ENCODE results near the gene PELI2.

The PELI2 gene

GRCh38 chr14:56117765-56118610, at the start of gene PELI2:
TSS of gene PELI2 (plus strand) at chr14:56118411. CDS start at chr14:56118661, 250 bp downstream.
- DNase-seq = peak; percentile 89

- no peak for DNase-seq
These were observed 44.4 kb upstream of the PELI2 start for GRCh38 chr14:56073799-56074198.

GRCh38 chr14:56075301-56075700, 42.9 kb upstream of the PELI2 start:
- no peak for DNase-seq

GRCh38 chr14:56081139-56081538, 37.1 kb upstream of the PELI2 start:
- no peak for DNase-seq

GRCh38 chr14:56082880-56083279, 35.3 kb upstream of the PELI2 start:
- no peak for DNase-seq

- DNase-seq = no peak
These were observed 32.7 kb upstream of the PELI2 start for GRCh38 chr14:56085471-56085870.

GRCh38 chr14:56087671-56088471, 30.3 kb upstream of the PELI2 start:
- no peak for DNase-seq

- no peak for DNase-seq
These were observed 29.3 kb upstream of the PELI2 start for GRCh38 chr14:56088941-56089340.

GRCh38 chr14:56092763-56093162, 25.4 kb upstream of the PELI2 start:
- DNase-seq = no peak

- no peak for DNase-seq
These were observed 24.1 kb upstream of the PELI2 start for GRCh38 chr14:56094076-56094475.

GRCh38 chr14:56098021-56098420, 20.2 kb upstream of the PELI2 start:
- no peak for DNase-seq

- no peak for DNase-seq
These were observed 19.0 kb upstream of the PELI2 start for GRCh38 chr14:56099081-56099797.

GRCh38 chr14:56100556-56100955, 17.7 kb upstream of the PELI2 start:
- no peak for DNase-seq

- DNase-seq = no peak
These were observed 15.3 kb upstream of the PELI2 start for GRCh38 chr14:56102941-56103340.

- DNase-seq = no peak
These were observed 10.6 kb upstream of the PELI2 start for GRCh38 chr14:56107615-56108014.

- DNase-seq = no peak
These were observed 10.2 kb upstream of the PELI2 start for GRCh38 chr14:56108057-56108456.

GRCh38 chr14:56112781-56113180, 5.4 kb upstream of the PELI2 start:
- DNase-seq = no peak

GRCh38 chr14:56115334-56115870, 2.8 kb upstream of the PELI2 start:
- no peak for DNase-seq

- DNase-seq = no peak
These were observed 2.0 kb upstream of the PELI2 start for GRCh38 chr14:56115976-56116893.

- DNase-seq = no peak
These were observed 485 bp downstream of the PELI2 start for GRCh38 chr14:56118611-56119181.

- no peak for DNase-seq
These were observed 1.2 kb downstream of the PELI2 start for GRCh38 chr14:56119201-56119981.
